ENCODE results near the gene FBXL4.

The FBXL4 gene

GRCh38 chr6:98836962-98837944 lies 110.5 kb downstream of the FBXL4 start:
- no peak for DNase-seq

GRCh38 chr6:98836025-98836961 lies 111.5 kb downstream of the FBXL4 start:
- DNase-seq, result no peak

GRCh38 chr6:98835149-98836024 lies 112.4 kb downstream of the FBXL4 start:
- DNase-seq, result no peak

- DNase-seq, result peak; percentile 43
Measured at GRCh38 chr6:98834060-98835031, 113.4 kb downstream of the FBXL4 start, which contains the start of gene POU3F2. TSS of gene POU3F2 (plus strand) at chr6:98834574. CDS start at chr6:98834874, 300 bp downstream.

GRCh38 chr6:98833307-98834059 lies 114.3 kb downstream of the FBXL4 start:
- DNase-seq, result no peak

GRCh38 chr6:98833057-98833306 lies 114.8 kb downstream of the FBXL4 start:
- DNase-seq, result no peak

GRCh38 chr6:98832284-98833056 lies 115.3 kb downstream of the FBXL4 start:
- no peak for DNase-seq

- no peak for DNase-seq
Measured at GRCh38 chr6:98831959-98832283, 115.8 kb downstream of the FBXL4 start.

GRCh38 chr6:98831057-98831958 lies 116.4 kb downstream of the FBXL4 start:
- no peak for DNase-seq

- DNase-seq, result no peak
Measured at GRCh38 chr6:98830146-98830545, 117.6 kb downstream of the FBXL4 start.

GRCh38 chr6:98828941-98829411 lies 118.8 kb downstream of the FBXL4 start:
- no peak for DNase-seq

- DNase-seq, result no peak
Measured at GRCh38 chr6:98828211-98828788, 119.4 kb downstream of the FBXL4 start.

GRCh38 chr6:98827295-98828159 lies 120.2 kb downstream of the FBXL4 start:
- no peak for DNase-seq

- no peak for DNase-seq
Measured at GRCh38 chr6:98825600-98826230, 122.0 kb downstream of the FBXL4 start.

- no peak for DNase-seq
Measured at GRCh38 chr6:98824902-98825599, 122.7 kb downstream of the FBXL4 start.
